Right ventricle myocardium inferior (tissue), 1 donor: Measurements from ENCODE around the gene PURA. TPM values are rescaled to one million over a fixed set of nuclear protein-coding genes. Genes with fewer than 3 reads are reported as not detected.

Source experiments
- ATAC-seq: fragments of 200-7000 bp; cut with Tn5 transposase; one replicate; pipeline ENCODE4 v1.9.1; 2020; ENCODE audit warnings: mild to moderate bottlenecking, moderate library complexity
- DNase-seq: peaks from one replicate; pipeline ENCODE4 v3.0.0; 2021; ENCODE audit errors: missing footprints
- intact Hi-C: fragments of 100-400 bp; cut with DNase I; formaldehyde crosslinking; loops from one replicate; pipeline ENCODE4 v1.11.0; 2022
- total RNA-seq: library from RNA; stranded (reverse); fragmentation: NEBNext Ultra II Directional; extraction: Animal tissue kit (Norgen Biotek cat#: 25700); gene quantifications from one replicate; pipeline ENCODE4 v1.2.1, GENCODE V29; 2021
- donor health status: DM: no; HTN: yes; CAD: no; lungs with severe emphysema.

The PURA gene
- total RNA-seq, 1 donor from 2014 or later: 22.2 TPM

DNA sequence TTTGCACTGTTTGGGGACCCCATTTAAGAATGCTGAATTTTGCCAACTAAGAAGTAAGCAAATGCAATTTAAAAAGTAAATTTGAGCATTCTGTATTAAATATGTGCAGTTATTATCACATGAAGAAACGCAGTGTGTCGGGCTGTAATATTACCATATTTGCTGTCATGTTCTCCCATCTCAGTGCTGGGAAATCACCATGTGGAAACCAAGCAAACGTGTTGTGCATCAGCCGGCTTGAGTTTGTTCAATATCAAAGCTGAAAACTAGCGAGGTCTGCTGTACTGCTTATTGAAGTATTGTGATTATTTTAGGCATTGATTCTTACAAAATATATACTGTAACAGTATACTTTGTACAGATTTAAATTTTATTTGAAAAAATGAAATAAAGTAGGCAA, 14.5 kb downstream of the PURA start:
- intact Hi-C loops: no loop called here
- DNase-seq (no peak), ATAC-seq (no peak)

DNA sequence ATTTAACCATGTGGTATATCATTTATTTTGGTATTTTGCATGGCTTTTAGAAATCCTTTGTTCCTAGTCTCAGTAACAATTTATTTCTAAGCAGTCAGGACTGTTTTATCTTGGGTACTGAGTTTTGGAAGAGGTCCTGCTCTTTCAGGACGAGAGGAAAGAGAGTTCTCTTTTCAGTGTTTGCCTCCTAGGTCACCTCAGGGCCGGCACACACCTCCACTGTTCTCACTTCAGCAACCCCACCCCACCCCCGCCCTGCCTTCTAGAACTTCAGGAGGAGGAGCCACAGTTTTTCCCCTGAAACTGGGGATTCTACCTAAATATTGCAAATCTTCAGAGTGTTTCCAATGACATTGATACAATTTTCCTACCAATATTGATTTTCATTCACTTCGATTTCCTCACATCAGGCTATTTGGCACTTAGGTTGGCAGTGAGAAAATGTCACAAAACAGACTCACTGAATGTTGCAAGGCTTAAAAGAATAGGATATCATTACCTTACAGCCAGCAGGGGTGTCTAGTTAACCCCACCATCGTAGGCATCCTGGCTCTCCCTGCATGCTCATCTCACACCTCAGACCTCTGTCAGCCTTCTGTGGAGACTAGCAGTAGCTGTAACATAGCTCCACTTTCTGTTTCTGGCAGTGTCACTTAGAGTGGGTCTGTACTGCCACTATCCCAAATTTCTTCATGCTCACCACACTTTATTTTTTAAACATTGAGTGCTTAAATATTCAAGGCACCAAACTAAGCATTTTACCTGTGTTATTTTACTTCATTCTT, 17.2 kb downstream of the PURA start:
- intact Hi-C loops: no loop called here
- ATAC-seq (no peak), DNase-seq (no peak)

DNA sequence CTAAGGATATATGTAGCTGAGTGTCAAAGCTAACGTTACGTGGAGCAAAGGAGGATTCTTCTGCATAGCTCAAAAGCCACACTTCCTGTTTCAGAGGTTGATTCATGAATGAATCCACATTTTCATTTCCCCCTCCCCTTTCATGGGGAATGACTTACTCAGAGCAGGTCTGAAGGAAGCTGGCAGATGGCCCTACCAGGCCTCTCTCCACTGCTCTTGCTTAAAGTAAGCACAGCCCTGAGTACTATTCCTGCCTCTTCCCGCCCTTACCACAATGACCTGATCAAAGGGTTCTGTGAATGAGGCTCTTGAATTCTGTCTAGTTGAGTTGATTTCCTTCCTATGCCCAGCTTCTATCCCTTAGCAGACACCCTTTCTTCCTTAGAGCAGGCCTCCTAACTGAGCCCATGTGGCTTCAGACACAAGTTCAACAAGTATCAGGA, 18.1 kb downstream of the PURA start:
- peak; percentile 30 for ATAC-seq
- intact Hi-C loops: no loop called here
- DNase-seq: no peak

DNA sequence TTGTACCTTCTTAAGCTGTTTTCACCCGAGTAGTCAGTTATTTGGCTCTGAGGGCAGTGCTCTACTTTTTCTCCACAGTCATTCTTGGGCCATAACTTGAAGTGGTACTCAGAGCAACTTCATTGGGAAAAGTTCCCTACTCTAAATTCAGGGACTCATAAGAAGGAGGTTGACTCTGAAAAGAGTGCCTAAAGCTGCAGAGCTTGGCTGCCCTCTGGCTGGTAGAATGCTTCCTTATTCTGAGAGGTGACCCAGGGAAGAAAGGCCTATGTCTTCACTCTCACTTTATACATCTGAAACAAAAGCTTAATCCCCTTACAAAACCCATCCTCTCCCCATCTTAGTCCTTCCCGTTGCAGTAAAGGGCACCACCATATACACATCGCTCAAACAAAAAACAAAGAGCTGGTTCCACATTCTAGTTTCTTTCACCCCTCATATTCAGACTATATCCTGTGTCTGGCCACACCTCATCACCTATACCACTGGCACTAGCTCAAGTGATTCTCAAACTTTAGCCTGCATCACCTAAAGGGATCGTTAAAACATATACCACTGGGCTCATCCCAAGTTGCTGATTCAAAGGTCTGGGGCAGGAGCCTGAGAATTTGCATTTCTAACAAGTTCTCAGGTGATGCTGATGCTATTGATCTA, 19.7 kb downstream of the PURA start:
- ATAC-seq (no peak), DNase-seq (no peak)
- intact Hi-C loops: no loop called here

DNA sequence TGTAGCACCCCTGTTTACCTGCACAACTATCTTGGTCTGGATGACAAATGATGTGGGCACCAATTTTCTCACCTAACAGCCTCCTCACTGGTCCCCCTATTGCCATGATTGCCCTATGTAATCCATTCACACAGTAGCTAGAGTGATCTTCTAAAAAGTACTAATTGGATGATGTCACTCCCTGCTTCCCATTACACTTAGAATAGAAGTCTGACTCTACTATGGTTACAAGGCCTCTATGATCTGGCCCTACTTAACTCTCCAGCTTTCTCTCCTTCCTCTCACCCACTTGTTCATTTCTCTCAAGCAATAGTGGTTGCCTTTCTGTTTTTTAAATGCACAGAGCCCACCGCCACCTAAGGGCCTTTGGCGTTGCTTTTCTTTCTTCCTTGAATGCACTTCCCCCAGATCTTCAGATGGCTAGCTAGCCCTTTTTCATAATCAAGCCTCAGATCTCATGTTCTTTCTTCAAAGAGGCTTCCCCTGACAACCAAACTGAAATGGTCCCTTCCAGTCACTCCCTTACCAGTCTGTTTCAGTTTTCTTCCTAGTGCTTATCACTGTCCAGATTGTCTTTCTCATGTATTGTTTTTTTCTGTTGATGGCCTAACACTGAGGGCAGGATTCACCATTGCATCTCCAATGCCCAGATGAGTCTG, 20.5 kb downstream of the PURA start:
- DNase-seq: no peak
- no peak for ATAC-seq
- intact Hi-C loops: no loop called here

DNA sequence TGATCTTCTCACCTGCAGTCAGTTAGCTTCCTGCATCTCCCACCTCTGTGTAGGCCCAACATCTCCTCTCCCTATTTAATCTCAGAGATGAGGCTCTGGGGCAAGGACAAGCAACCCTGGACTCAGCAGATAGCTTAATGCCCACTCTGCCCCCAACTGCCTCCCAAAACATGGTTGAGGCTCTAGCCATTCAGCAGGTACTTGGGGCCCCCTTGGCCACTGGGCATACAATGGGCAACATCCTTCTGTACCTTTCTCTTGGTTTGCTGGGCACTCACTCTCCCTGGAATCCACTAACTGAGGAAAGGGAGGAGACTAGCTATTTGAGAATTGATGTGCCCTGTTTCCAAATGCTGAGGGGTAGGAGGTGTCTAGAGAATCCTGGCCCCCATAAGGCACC, 21.2 kb downstream of the PURA start:
- ATAC-seq (no peak), DNase-seq (no peak)
- intact Hi-C loops: no loop called here

DNA sequence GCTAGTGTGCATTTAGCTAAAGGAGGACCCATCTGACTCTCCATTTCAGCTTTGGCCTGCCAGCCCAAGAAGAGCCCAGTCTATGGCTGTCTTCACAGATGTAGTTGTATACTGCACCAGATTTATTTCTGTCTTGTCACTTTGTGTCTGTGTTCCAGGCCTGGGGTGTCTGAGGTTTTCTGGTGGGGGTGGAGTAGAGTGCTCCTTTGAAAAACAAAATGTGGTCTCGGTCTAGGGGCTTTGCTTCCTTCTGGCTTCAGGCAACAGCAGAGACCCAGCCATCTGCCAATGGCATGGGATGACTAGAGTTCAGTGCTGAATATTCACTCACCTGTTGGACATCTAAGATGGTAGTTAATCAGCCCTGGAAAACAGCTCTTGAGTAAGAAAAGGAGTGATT, 22.7 kb downstream of the PURA start:
- no peak for DNase-seq
- intact Hi-C loops: no loop called here
- ATAC-seq: no peak

- ATAC-seq (peak; percentile 33), DNase-seq (no peak)
These were observed 26.5 kb downstream of the PURA start for GRCh38 chr5:140140435-140140834.

GRCh38 chr5:140141241-140141640, 27.3 kb downstream of the PURA start:
- intact Hi-C loops: loop anchor here (5.0 kb wide), 1 partner anchor 354 kb away; no protein-coding TSS in a partner anchor
- ATAC-seq (peak; percentile 12), DNase-seq (no peak)

More at GRCh38 chr5:140140435-140140834, 26.5 kb downstream of the PURA start:
- intact Hi-C loops: loop anchor here (5.0 kb wide), 1 partner anchor 353 kb away; no protein-coding TSS in a partner anchor

GRCh38 chr5:140142246-140142645, 28.3 kb downstream of the PURA start:
- ATAC-seq (no peak), DNase-seq (no peak)
- intact Hi-C loops: loop anchor here (2.0 to 5.0 kb wide), 2 partner anchors 33 to 355 kb away; no protein-coding TSS in a partner anchor

DNA sequence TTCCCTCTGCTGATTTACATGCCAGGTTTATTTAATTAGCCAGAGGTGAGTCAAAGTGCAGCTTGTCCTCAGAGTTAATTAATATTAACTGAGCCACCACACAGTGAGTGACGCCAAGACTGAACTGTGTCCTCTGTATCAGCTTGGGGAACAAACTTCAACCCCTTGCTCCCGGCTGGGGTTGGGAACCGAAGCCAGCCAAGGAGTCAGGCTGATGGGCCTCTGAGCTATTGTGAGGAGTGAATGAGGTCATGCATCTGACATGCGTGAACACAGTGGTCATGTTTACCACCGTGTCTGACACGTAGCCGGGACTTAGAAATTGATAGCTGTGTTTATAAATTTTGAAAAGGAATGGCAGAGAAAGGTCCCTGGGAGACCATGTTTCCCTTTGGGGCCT, 28.9 kb downstream of the PURA start:
- intact Hi-C loops: loop anchor here (2.0 to 5.0 kb wide), 2 partner anchors 34 to 356 kb away; no protein-coding TSS in a partner anchor
- DNase-seq (no peak), ATAC-seq (no peak)

- no peak for DNase-seq
- no peak for ATAC-seq
- intact Hi-C loops: loop anchor here (2.0 to 5.0 kb wide), 3 partner anchors 35 to 356 kb away; no protein-coding TSS in a partner anchor
These were observed 29.8 kb downstream of the PURA start for GRCh38 chr5:140143521-140144258.

- intact Hi-C loops: loop anchor here (1.0 to 2.0 kb wide), 2 partner anchors 31 to 72 kb away; partner anchors contain the start of gene PURA
- DNase-seq: no peak
- ATAC-seq: no peak
These were observed 31.3 kb downstream of the PURA start for GRCh38 chr5:140145256-140145655.

- intact Hi-C loops: loop anchor here (1.0 to 2.0 kb wide), 2 partner anchors 32 to 73 kb away; partner anchors contain the start of gene PURA
- ATAC-seq (peak; percentile 93), DNase-seq (peak; percentile 87)
These were observed 32.1 kb downstream of the PURA start for GRCh38 chr5:140145818-140146522.

DNA sequence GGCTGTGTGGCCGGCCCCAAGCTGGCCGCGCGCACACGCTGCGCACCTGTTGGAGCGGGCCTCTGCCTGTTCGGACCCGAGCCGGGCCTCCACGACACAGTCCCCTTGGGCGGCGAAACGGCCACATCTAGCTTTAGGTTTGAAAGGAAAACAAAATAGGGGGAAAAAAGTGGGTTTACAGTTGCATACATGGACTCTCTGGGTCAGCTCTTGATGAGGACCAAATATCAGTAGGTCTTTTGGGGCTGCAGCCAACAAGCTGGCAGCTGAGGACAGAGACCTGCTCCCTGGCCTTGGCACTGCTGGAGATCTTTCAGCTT, 32.6 kb downstream of the PURA start:
- no peak for ATAC-seq
- intact Hi-C loops: no loop called here
- DNase-seq: no peak

DNA sequence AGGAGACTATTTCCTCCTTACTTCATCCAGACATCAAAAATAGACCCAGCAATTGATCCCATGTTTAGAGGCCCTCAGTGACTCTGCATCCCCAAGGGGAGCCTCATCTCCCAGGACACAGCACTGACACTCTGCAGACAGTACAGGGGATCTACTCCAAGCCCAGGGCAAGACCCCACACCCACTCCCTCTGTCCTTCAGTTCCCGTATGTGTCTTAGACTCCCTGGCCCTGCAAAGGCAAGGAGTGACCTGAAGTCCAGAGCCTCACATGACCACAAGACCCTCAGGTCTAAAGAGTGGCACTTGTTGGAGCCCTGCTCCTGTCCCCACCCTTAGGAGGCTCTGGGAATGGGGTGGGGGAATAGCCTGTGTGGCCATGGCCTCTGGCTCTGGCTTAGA, 33.6 kb downstream of the PURA start:
- ATAC-seq (no peak), DNase-seq (no peak)
- intact Hi-C loops: no loop called here

DNA sequence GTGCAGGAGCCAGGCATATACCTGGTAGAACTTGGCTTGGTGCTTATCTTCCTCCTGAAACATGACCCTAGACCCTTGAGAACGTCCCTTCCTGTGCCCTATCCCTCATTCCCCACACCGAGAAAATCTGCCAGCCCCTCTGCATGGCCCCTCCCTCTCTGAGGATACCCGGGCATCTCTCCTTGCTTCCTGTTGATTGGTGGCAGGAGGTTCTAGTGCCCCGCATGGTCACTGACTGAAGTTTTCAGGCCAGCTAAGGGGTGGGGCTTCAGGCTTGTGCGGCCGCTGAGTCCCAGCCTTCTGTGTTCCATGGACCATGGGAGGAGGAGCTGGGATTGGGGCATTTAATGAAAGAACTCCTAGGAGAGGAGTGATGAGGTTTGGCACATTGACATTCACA, 34.6 kb downstream of the PURA start:
- DNase-seq: no peak
- intact Hi-C loops: no loop called here
- no peak for ATAC-seq

DNA sequence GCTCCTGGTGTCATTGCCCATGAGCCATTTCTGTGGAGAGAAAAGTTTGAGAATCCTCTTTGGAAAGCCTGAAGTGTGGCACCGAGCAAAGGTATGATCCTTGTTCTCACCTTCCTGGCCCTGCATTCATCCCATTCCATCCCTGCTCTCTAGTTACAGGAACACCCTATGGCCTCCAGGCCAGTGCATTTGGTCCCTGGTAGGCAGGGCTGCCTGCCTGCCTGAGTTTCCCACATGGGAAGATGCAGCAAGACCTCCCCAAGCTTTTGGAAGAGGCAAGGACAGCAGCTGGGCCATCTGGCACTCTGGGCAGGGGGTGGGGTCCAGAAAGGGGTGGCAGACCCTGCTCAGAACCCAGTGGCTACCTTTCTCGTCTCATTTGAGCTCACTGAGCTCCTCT, 36.3 kb downstream of the PURA start:
- DNase-seq (no peak), ATAC-seq (no peak)
- intact Hi-C loops: loop anchor here (10.0 kb wide), 1 partner anchor 275 kb away; no protein-coding TSS in a partner anchor
